NT2/D1 (cell line): Measurements from ENCODE around the gene SETD1B.

Source experiments
- SUZ12 ChIP-seq: IDR thresholded peaks from 2 replicates; pipeline ENCODE4 v1.6.1; 2011; ENCODE audit not compliant: insufficient read length, insufficient read depth; ENCODE audit errors: extremely low read depth
- YY1 ChIP-seq: IDR thresholded peaks from 2 replicates; pipeline ENCODE4 v1.6.1; 2011; ENCODE audit not compliant: insufficient read length, insufficient read depth
- ZNF274 ChIP-seq: IDR thresholded peaks from 2 replicates; pipeline ENCODE4 v1.6.1; 2011; ENCODE audit warnings: mild to moderate bottlenecking, low read depth, low read length

DNA sequence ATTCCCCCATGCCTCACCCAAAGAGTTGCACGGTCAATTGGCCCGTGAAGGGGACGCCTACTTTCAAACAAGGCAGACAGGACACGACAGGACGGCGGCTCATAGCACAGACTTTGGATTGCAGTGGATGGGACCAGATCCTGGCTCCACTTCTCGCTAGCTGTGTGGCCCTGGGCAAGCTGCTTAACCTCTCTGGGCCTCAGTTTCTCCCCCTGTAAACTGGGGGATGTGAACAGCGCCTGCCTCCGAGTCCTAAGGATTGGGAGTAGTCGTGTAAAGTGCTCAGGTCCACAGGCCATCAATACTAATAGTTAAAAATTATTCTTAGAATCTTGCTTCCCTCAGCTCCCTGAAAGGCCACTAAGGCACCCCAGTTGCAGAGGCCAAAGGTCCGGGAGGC is 23.4 kb upstream of the SETD1B start:
- TF ChIP-seq YY1, result no peak
- TF ChIP-seq SUZ12, result no peak
- no peak for TF ChIP-seq ZNF274
